HEK293 (cell line): ENCODE data around the gene MTUS2.

Experiments
- CTCF ChIP-seq: fragments of 450-650 bp; formaldehyde crosslinking; IDR thresholded peaks from 2 replicates; pipeline ENCODE4 v1.5.1; 2016; ENCODE audit warnings: missing biosample characterization, missing genetic modification characterization
- REST ChIP-seq: fragments of 450-650 bp; formaldehyde crosslinking; IDR thresholded peaks from 2 replicates; pipeline ENCODE4 v1.5.1; 2016; ENCODE audit warnings: missing biosample characterization, missing genetic modification characterization
- ZFP41 ChIP-seq: fragments of 450-650 bp; formaldehyde crosslinking; IDR thresholded peaks from 2 replicates; pipeline ENCODE4 v1.5.1; 2016; ENCODE audit warnings: missing biosample characterization, missing genetic modification characterization, borderline replicate concordance
- ZNF274 ChIP-seq, 2 experiments: fragments of 200-500 bp in 1 of 2; fragments of 450-650 bp in 1 of 2; sonication (Bioruptor generic) in 1 of 2; formaldehyde crosslinking in 1 of 2; IDR thresholded peaks; 2 replicates each; pipeline versions ENCODE4 v1.5.1 to v1.6.1; 2014 to 2016; ENCODE audit warnings: borderline replicate concordance in 1 of 2, inconsistent platforms in 1 of 2, low read length in 1 of 2, missing biosample characterization in 1 of 2, missing genetic modification characterization in 1 of 2
- ZNF600 ChIP-seq: fragments of 450-650 bp; formaldehyde crosslinking; IDR thresholded peaks from 2 replicates; pipeline ENCODE4 v1.5.1; 2016; ENCODE audit warnings: missing biosample characterization, missing genetic modification characterization

- TF ChIP-seq REST (tag by site-specific recombination) (no peak), ZNF274 (IDR thresholded peaks at IDR 0.05; ENCODE audit: low read length) (no peak), ZNF274 (tag by site-specific recombination; IDR thresholded peaks at IDR 0.05; ENCODE audit: borderline replicate concordance) (no peak), ZFP41 (tag by site-specific recombination) (no peak), ZNF600 (tag by site-specific recombination) (no peak), CTCF (no peak)
Measured at GRCh38 chr13:29520671-29521070, 700.5 kb downstream of the MTUS2 start.
